ENCODE results near the gene DTX3L. TPM values are rescaled to one million over a fixed set of nuclear protein-coding genes. Genes with fewer than 3 reads are reported as not detected.

The DTX3L gene
- total RNA-seq, 2 donors from 2014 or later, result 30.4 to 65.2 TPM

DNA sequence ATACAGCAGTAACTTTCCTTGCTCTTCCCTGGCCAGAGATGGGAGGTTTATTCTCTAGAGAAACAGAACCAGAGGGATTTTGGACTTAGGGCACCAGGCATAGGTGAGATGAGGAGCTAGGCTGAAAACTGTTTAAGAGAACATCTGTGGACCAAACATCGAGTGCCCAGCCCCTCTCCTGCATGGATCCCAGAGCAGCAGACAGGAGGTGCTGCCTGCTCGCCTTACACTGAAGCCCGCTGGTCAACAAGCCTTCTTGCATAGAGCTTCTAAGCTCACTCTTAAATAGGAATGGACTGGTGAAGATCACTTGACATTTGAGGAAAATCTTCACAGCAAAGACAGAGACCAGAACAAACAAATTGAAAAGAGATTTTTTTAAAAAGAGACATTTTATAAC, 54.5 kb downstream of the DTX3L start:
- no peak overlapping the region for H3K27ac Mint-ChIP-seq

DNA sequence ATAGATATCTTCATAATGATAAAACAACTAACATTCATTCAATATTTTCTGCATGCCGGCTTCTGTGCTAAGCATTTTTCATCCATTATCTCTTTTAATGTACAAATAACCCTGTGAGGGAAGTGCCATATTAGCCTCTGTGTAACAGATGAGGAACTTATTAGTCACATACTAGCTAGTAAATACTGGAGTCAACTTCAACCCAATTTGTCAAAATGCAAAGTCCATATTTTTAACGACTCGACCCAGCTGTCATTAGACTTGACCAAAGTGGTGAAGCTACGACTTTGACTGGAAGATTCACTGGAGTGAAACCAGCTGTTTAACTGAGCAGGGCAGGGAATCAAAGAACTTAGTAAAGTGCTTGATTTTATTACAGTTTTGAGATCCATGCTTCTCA, 54.9 kb downstream of the DTX3L start:
- peaks cover 12 to 17% of the 10 kb centered on the region in 2 donors for H3K36me3 Mint-ChIP-seq
- no peaks in the 10 kb centered on the region for H3K9me3 Mint-ChIP-seq
- ATAC-seq, result no peak

More for the DNA sequence above, 54.5 kb downstream of the DTX3L start:
- DNase-seq (ENCODE audit: low spot score in 2 of 2), result no peak
- H3K36me3 Mint-ChIP-seq, result peaks cover 12 to 17% of the 10 kb centered on the region in 2 donors
- H3K9me3 Mint-ChIP-seq, result no peaks in the 10 kb centered on the region
- no peak for ATAC-seq

DNA sequence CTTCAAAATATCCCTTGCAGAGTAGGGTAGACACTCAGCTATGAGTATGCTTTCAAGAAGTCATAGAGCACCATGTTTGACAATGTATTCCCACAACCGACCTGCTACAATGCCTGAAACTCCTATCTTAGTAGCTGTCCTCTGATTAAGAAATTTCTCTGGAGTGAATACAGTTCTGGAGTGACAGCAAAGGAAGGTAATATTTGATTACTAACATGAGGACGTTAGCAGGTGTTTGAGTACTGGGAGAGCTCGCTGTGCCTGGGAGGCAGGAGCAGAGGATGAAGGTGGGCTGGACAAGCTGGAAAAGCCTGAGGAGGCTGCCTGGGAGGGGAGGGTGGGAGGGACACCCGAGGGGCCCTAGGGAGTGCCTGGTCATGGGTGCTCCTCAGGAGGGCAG, 56.3 kb downstream of the DTX3L start:
- ATAC-seq, result no peak
- Mint-ChIP-seq H3K27ac (no peak overlapping the region), H3K9me3 (no peaks in the 10 kb centered on the region), H3K36me3 (peaks cover 12 to 17% of the 10 kb centered on the region in 2 donors)
- no peak for DNase-seq (ENCODE audit: low spot score in 2 of 2)

More for the DNA sequence above, 54.9 kb downstream of the DTX3L start:
- no peak for DNase-seq (ENCODE audit: low spot score in 2 of 2)
- no peak overlapping the region for H3K27ac Mint-ChIP-seq

DNA sequence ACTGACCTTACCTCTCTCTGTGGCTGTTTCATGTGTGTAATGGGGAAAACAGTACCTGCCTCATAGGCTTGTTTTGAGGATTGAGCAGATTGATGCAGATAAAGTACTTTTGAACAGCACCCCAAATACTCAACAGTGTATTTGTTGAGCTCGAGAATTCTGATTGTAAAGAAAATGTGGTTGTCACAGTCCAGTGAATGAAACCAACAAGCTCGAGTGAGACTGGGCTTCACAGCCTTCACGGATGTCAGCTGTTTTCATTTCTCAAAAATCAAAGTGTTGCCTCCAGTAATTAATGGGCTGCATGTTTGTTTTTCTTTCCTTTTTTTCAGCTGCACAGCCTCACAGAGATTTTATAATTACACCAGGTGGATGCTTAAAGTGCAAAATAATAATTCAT, 57.0 kb downstream of the DTX3L start:
- H3K9me3 Mint-ChIP-seq, result no peaks in the 10 kb centered on the region
- H3K27ac Mint-ChIP-seq, result no peak overlapping the region
- H3K36me3 Mint-ChIP-seq, result peaks cover 12 to 17% of the 10 kb centered on the region in 2 donors
- DNase-seq (ENCODE audit: low spot score in 2 of 2), result no peak
- no peak for ATAC-seq

DNA sequence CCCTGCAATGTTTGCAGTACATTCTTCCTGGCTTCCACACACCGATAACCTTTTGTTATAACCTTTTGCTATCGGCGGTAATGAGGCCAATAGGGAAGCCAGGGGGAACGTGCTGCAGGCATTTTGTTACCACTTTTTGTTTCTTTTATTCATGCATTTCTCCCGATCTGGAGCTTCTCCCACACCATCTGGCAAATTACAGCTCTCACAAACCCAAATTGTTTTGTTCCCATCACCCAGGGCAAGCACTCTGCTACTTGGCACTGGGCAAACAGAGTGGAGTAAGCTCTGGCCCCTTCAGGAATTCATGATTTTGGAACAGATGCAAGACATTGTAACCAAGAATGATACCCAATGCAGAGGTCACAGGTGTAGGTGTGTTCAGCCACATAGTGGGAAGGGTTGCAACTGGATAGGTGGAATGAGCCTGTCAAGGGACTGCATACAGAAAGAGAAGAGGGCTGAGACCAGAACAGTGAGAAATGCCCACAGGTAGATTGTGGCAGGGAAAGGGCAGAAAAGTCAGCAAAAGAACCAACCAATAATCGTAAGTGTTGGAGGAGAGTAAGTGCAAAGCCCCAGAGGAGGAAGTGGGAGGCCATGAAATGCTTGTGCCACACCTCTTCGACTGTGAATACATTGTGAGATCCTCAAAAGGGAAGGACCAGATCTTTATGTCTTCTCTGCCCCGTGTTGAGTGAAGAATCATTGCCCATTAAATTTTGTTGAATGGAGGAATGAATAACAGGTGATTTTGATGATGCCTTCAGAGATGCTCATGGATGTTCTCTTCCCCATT, 59.1 kb downstream of the DTX3L start:
- ATAC-seq, result no peak
- no peak for DNase-seq (ENCODE audit: low spot score in 2 of 2)
- Mint-ChIP-seq H3K36me3 (peaks cover 12 to 17% of the 10 kb centered on the region in 2 donors), H3K27ac (peak overlapping the region in 1 of 2 donors; percentile 7), H3K9me3 (no peaks in the 10 kb centered on the region)

Other genes with a start within 250 kb of the DTX3L start
- not detected for gene CSTA, start 239.1 kb upstream of the DTX3L start, total RNA-seq
- 10 to 100 TPM; 52.0 to 99.6 TPM for gene MIX23, start 181.1 kb upstream of the DTX3L start, total RNA-seq
- gene FAM162A, start 180.2 kb upstream of the DTX3L start, total RNA-seq, result 100 to 1,000 TPM in 1 of 2 donors, 10 to 100 TPM in 1; 51.2 to 194 TPM
- gene WDR5B, start 148.3 kb upstream of the DTX3L start, total RNA-seq, result 1 to 10 TPM; 2.3 to 3.1 TPM
- gene KPNA1, start 49.4 kb upstream of the DTX3L start, total RNA-seq, result 10 to 100 TPM; 40.3 to 89.5 TPM
- gene PARP9, start within 50 bp of the DTX3L start, total RNA-seq, result 10 to 100 TPM; 26.9 to 70.1 TPM
- gene PARP15, start 13.3 kb downstream of the DTX3L start, total RNA-seq, result 10 to 100 TPM; 13.8 to 23.5 TPM
- gene PARP14, start 116.5 kb downstream of the DTX3L start, total RNA-seq, result 10 to 100 TPM; 56.0 to 69.3 TPM
- 1 to 10 TPM; 5.3 to 6.6 TPM for gene HSPBAP1, start 229.5 kb downstream of the DTX3L start, total RNA-seq
- gene SLC49A4, start 230.7 kb downstream of the DTX3L start, total RNA-seq, result 1 to 10 TPM; 1.3 to 1.8 TPM

Data from activated naive CD4-positive, alpha-beta T cell treated with anti-CD3 and anti-CD28 coated beads, Interleukin-2, amount 50 U/mL, for 72 hours (primary cell).